ENCODE measurements around the gene TLR6.

The TLR6 gene, protein sequence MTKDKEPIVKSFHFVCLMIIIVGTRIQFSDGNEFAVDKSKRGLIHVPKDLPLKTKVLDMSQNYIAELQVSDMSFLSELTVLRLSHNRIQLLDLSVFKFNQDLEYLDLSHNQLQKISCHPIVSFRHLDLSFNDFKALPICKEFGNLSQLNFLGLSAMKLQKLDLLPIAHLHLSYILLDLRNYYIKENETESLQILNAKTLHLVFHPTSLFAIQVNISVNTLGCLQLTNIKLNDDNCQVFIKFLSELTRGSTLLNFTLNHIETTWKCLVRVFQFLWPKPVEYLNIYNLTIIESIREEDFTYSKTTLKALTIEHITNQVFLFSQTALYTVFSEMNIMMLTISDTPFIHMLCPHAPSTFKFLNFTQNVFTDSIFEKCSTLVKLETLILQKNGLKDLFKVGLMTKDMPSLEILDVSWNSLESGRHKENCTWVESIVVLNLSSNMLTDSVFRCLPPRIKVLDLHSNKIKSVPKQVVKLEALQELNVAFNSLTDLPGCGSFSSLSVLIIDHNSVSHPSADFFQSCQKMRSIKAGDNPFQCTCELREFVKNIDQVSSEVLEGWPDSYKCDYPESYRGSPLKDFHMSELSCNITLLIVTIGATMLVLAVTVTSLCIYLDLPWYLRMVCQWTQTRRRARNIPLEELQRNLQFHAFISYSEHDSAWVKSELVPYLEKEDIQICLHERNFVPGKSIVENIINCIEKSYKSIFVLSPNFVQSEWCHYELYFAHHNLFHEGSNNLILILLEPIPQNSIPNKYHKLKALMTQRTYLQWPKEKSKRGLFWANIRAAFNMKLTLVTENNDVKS

DNA sequence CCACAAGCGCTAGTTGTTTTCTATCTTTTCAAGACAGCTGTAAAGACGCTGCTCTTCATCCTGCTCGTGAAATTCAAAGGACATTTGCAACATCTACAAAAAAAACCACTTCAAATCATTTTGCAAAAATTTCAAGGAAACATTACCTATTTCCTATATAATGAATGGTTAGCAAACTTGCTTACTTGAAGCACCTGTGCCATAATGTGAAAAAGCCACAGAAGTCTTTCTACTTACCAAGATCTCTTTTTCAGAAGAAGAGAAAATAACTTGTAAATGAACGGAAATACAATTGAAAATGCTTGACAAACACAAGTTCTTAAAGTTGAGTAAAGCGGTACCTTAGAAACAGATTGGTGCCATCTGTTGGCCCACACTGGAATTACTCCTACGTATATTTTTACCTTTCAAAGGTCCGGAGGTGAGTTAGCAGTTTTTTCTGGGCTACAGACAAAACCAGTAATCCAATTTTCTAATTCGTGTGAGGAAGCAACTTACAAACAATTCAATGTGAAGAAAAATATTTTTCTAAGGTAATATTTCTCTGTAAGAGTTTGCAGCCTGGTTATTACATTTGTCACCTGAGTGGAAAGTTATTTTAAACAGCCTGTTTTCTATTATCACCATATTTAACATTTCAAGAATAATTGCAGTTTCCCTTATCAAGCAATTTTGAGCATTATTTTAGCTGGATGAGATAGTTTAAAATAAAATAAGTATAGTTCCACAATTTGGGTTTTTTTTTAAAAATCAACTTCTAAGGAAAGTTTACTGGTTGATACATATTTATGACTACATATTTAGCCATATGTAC, at the start of gene TLR6:
Gene TLR6 (minus strand): TSS at position 294 of the 814 bp plus-strand sequence. CDS start 27,344 bp downstream, outside the sequence.
- peak; percentile 89 for DNase-seq (ENCODE audit: low read depth)
- TF ChIP-seq MYC (IDR thresholded peaks at IDR 0.05; ENCODE audit: low read depth, low read length), result no peak
- TF ChIP-seq, protein P1, sequence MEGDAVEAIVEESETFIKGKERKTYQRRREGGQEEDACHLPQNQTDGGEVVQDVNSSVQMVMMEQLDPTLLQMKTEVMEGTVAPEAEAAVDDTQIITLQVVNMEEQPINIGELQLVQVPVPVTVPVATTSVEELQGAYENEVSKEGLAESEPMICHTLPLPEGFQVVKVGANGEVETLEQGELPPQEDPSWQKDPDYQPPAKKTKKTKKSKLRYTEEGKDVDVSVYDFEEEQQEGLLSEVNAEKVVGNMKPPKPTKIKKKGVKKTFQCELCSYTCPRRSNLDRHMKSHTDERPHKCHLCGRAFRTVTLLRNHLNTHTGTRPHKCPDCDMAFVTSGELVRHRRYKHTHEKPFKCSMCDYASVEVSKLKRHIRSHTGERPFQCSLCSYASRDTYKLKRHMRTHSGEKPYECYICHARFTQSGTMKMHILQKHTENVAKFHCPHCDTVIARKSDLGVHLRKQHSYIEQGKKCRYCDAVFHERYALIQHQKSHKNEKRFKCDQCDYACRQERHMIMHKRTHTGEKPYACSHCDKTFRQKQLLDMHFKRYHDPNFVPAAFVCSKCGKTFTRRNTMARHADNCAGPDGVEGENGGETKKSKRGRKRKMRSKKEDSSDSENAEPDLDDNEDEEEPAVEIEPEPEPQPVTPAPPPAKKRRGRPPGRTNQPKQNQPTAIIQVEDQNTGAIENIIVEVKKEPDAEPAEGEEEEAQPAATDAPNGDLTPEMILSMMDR (IDR thresholded peaks at IDR 0.05; ENCODE audit: low read depth, low read length), result peak; percentile 75
- H3K4me3 ChIP-seq (ENCODE audit: low read depth, low read length), result peak within 1 kb of the TSS; percentile 71

DNA sequence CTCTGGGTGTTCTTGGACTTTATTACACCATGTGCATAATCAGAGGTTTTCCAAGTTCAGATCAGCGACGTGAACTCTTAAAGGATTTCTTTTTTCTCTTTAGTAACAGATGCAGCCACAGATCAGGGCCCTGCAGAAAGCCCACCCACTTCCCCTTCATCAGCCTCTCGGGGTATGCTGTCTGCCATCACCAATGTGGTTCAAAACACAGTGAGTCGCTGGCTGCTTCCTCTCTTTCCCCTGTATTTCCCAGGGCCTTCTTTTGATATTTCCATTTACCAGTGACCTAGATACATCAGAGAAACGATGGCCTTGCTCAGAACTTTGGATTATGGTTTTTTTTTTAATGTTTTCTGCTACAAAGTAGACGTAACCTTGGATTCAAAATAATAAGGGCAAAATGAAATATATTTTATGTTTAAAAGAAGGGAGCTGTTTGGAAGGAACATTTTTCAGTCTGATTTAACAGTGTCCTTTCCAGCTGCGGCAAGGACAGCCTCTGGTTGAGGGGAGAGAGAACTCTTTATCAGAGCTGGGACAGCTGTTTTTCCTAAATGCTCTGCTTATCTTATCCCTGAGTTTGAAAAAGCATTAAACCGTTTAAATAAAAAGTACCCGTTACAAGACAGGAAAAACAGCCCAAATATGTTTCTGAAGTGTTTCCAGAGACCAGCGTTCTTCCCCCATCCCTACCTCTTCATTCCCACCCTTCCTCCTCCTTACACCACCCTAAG, 49.2 kb upstream of the TLR6 start:
- peak; percentile 41 for DNase-seq (ENCODE audit: low read depth)
- no peak for TF ChIP-seq MYC (IDR thresholded peaks at IDR 0.05; ENCODE audit: low read depth, low read length)
- TF ChIP-seq, protein P1 (IDR thresholded peaks at IDR 0.05; ENCODE audit: low read depth, low read length), result no peak
- TF ChIP-seq, protein P2, sequence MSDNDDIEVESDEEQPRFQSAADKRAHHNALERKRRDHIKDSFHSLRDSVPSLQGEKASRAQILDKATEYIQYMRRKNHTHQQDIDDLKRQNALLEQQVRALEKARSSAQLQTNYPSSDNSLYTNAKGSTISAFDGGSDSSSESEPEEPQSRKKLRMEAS (IDR thresholded peaks at IDR 0.05; ENCODE audit: low read depth, low read length), result no peak
- no peak for TF ChIP-seq POLR2A (IDR thresholded peaks at IDR 0.05; ENCODE audit: extremely low read depth, insufficient read length)
- H3K4me3 ChIP-seq (ENCODE audit: low read depth, low read length), result no peak overlapping the region

DNA sequence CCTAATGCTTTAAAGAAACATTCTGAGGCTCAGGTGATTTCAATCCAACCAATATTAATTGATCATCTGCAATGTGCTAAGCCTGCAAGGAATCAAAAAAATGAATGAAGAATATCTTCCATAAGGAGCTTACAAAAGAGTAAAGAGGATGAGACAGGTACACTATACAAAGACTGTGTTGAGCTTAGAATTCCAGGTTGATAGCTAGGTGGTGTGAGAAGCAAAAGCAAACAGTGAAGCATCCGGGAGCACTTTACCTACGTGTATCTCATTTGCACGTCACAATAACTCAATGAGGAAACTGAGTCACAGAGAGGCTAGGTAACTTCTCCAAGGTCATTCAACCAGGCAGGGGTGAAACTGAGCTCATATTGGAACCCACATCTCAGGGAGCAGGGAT, 48.1 kb upstream of the TLR6 start:
- no peak overlapping the region for H3K4me3 ChIP-seq (ENCODE audit: low read depth, low read length)
- TF ChIP-seq, protein P2 (IDR thresholded peaks at IDR 0.05; ENCODE audit: low read depth, low read length), result no peak
- TF ChIP-seq, protein P1 (IDR thresholded peaks at IDR 0.05; ENCODE audit: low read depth, low read length), result no peak
- no peak for TF ChIP-seq MYC (IDR thresholded peaks at IDR 0.05; ENCODE audit: low read depth, low read length)
- no peak for TF ChIP-seq POLR2A (IDR thresholded peaks at IDR 0.05; ENCODE audit: extremely low read depth, insufficient read length)
- no peak for DNase-seq (ENCODE audit: low read depth)

DNA sequence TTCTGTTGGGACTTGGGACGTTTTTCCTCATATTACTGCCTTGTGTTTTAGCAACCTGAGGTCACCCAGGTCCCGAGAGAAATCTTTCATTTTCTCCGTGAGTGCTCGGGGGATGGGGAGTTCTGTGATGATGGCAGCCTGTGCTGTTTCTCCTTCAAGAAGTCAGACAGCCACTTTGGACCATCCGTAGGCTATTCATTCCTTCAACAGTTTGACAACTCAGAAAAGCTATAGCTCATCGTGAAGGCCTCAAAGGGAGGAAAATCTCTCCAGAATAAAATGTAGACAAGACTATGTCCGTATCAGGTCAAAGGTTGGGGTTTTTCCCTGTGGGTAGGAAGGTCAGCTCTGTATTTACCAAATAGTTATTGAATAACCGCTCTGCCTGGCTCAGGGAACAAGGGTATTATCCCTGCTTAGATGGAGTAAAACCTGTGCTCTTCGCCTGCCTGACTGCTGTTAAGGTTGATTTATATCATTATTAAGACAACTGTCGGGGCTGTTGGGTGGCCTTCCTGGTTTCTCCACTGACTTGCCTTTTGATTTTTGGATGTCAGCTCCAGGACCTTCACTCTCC, 47.6 kb upstream of the TLR6 start:
- no peak for TF ChIP-seq MYC (IDR thresholded peaks at IDR 0.05; ENCODE audit: low read depth, low read length)
- no peak for TF ChIP-seq POLR2A (IDR thresholded peaks at IDR 0.05; ENCODE audit: extremely low read depth, insufficient read length)
- TF ChIP-seq, protein P2 (IDR thresholded peaks at IDR 0.05; ENCODE audit: low read depth, low read length), result no peak
- TF ChIP-seq, protein P1 (IDR thresholded peaks at IDR 0.05; ENCODE audit: low read depth, low read length), result no peak
- H3K4me3 ChIP-seq (ENCODE audit: low read depth, low read length), result no peak overlapping the region
- no peak for DNase-seq (ENCODE audit: low read depth)

DNA sequence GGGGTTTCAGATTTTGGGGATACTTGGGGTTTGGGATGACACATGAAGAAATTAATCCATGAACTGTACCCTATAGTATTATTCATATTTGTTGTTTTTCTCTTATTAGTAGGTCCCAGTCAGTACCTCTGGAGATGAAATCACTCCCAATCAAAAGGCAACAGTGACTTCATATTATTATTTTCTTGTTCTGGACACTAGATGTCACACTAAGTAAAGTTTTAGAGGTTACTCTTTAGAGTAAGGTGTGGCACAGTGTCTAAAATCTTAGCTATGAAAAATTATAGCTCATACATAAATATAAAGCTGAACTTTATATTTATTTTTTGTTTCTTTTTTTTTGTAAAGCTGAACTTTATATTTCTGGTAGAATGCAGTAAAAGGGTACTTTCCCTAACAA, 46.1 kb upstream of the TLR6 start:
- no peak for TF ChIP-seq MYC (IDR thresholded peaks at IDR 0.05; ENCODE audit: low read depth, low read length)
- no peak for TF ChIP-seq POLR2A (IDR thresholded peaks at IDR 0.05; ENCODE audit: extremely low read depth, insufficient read length)
- TF ChIP-seq, protein P1 (IDR thresholded peaks at IDR 0.05; ENCODE audit: low read depth, low read length), result peak; percentile 20
- TF ChIP-seq, protein P2 (IDR thresholded peaks at IDR 0.05; ENCODE audit: low read depth, low read length), result no peak
- peak; percentile 59 for DNase-seq (ENCODE audit: low read depth)
- no peak overlapping the region for H3K4me3 ChIP-seq (ENCODE audit: low read depth, low read length)
